GM12892 (cell line): ENCODE data around the gene AGO1.
A peak's percentile ranks its signal among the peaks of the same experiment; 100 is the strongest.

Experiments
- POLR2A ChIP-seq: IDR thresholded peaks from 2 replicates; pipeline ENCODE4 v1.6.1; 2011; ENCODE audit warnings: low read depth, low read length, control low read depth
- TAF1 ChIP-seq: IDR thresholded peaks from 2 replicates; pipeline ENCODE4 v1.6.1; 2011; ENCODE audit warnings: low read depth, mild to moderate bottlenecking, control low read depth, low read length, borderline replicate concordance

- TF ChIP-seq POLR2A, result peak; percentile 92
- TF ChIP-seq TAF1, result 0 out of 2 replicates have a peak, but pooled peaks have one; percentile 34
Observed at GRCh38 chr1:35930593-35931445, 47.8 kb downstream of the AGO1 start, which contains the start of gene AGO3.
